ENCODE results near the gene PIGO. TPM values are rescaled to one million over a fixed set of nuclear protein-coding genes. Genes with fewer than 3 reads are reported as not detected.

The PIGO gene
- total RNA-seq, 2 experiments from 2014 or later: 30.8 to 31.4 TPM

GRCh38 chr9:35102769-35103659 lies 6.6 kb upstream of the PIGO start, which contains the start of gene STOML2:
Gene STOML2, minus strand, starts transcription at chr9:35103131. Its CDS starts 37 bp downstream, at chr9:35103094.
- ATAC-seq (ENCODE audit: low read depth): peak; percentile 96
- Mint-ChIP-seq H3K9me3 (no peaks in the 10 kb centered on the region), H3K27ac (peak within 1 kb of the TSS; percentile 95), H3K4me3 (peak within 1 kb of the TSS; percentile 81), H3K36me3 (peaks cover 26% of the 10 kb centered on the region), H3K27me3 (no peaks in the 10 kb centered on the region), H3K4me1 (peaks cover 31% of the 10 kb centered on the region)
- peak; percentile 85 for DNase-seq
- POLR2A ChIA-PET: interaction anchor here (1.0 to 4.5 kb wide), 7 partner anchors 9 to 456 kb away, joined by 3 to 47 read pairs (median 15); partner anchors contain the start of genes ATOSB, FANCG, GALT and VCP

DNA sequence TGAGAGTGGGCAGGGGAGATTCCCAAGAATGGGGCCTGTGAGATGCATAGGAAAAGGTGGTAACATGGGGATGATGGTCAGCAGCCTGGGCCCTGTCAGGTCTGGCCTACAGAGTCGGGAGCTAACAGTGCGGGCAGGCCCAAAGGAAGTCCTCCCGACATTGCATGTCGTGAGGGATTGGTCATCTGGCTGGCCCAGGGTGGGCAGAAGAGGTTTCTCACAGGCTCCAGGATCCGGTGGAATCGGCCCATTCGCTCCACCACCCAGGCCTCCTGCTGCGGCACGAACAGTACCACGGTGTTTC lies 6.0 kb upstream of the PIGO start:
- DNase-seq (no peak), ATAC-seq (ENCODE audit: low read depth) (peak; percentile 35)
- peak overlapping the region; percentile 95 for H3K27ac Mint-ChIP-seq
- H3K27me3 Mint-ChIP-seq: no peaks in the 10 kb centered on the region
- POLR2A ChIA-PET: interaction anchor here (1.0 to 4.5 kb wide), 6 partner anchors 9 to 30 kb away, joined by 3 to 47 read pairs (median 16); partner anchors contain the start of genes ATOSB, FANCG and VCP
- H3K9me3 Mint-ChIP-seq: no peaks in the 10 kb centered on the region
- H3K4me3 Mint-ChIP-seq: peak overlapping the region; percentile 81
- peaks cover 31% of the 10 kb centered on the region for H3K4me1 Mint-ChIP-seq
- peaks cover 26% of the 10 kb centered on the region for H3K36me3 Mint-ChIP-seq

DNA sequence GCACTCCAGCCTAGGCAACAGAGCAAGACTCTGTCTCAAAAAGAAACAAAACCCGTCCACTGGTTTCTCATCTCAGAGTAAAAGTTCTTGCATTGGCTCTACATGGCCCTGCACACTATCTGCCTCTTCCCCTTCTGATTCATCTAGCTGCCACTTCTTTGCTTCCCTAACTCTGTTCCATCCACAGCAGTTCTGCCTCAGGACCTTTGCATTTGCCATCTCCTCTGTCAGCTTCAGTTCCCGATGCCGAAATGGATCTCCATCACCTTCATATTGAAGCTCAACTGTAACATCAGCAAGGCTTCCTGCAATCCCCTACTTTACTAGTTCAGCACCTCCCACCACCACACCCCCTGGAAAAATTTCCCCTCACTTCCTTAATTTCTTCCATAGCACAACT lies 1.2 kb upstream of the PIGO start:
- no peak overlapping the region for H3K27ac Mint-ChIP-seq
- H3K4me1 Mint-ChIP-seq: peaks cover 39% of the 10 kb centered on the region
- no peak overlapping the region for H3K4me3 Mint-ChIP-seq
- POLR2A ChIA-PET: interaction anchor here (2.2 to 8.5 kb wide), 3 partner anchors 17 to 26 kb away, joined by 9 to 64 read pairs (median 19); partner anchors contain the start of genes FANCG and VCP
- no peaks in the 10 kb centered on the region for H3K27me3 Mint-ChIP-seq
- H3K9me3 Mint-ChIP-seq: no peaks in the 10 kb centered on the region
- DNase-seq (no peak), ATAC-seq (ENCODE audit: low read depth) (no peak)
- H3K36me3 Mint-ChIP-seq: peaks cover 17% of the 10 kb centered on the region

GRCh38 chr9:35091536-35091935 lies 4.9 kb downstream of the PIGO start:
- ATAC-seq (ENCODE audit: low read depth) (no peak), DNase-seq (no peak)
- H3K9me3 Mint-ChIP-seq: no peaks in the 10 kb centered on the region
- no peak overlapping the region for H3K4me3 Mint-ChIP-seq
- POLR2A ChIA-PET: interaction anchor here (0.8 to 8.5 kb wide), 2 partner anchors 12 kb away, joined by 3 to 64 read pairs; partner anchors contain the start of genes FANCG and STOML2
- H3K4me1 Mint-ChIP-seq: peaks cover 15% of the 10 kb centered on the region
- peaks cover 9% of the 10 kb centered on the region for H3K36me3 Mint-ChIP-seq
- H3K27ac Mint-ChIP-seq: no peak overlapping the region
- H3K27me3 Mint-ChIP-seq: no peaks in the 10 kb centered on the region

GRCh38 chr9:35089434-35089833 lies 7.0 kb downstream of the PIGO start:
- H3K27ac Mint-ChIP-seq: no peak overlapping the region
- POLR2A ChIA-PET: no interaction called here
- peaks cover 9% of the 10 kb centered on the region for H3K36me3 Mint-ChIP-seq
- DNase-seq: no peak
- no peaks in the 10 kb centered on the region for H3K9me3 Mint-ChIP-seq
- ATAC-seq (ENCODE audit: low read depth): no peak
- H3K4me3 Mint-ChIP-seq: no peak overlapping the region
- H3K4me1 Mint-ChIP-seq: peaks cover under 1% of the 10 kb centered on the region
- H3K27me3 Mint-ChIP-seq: no peaks in the 10 kb centered on the region

DNA sequence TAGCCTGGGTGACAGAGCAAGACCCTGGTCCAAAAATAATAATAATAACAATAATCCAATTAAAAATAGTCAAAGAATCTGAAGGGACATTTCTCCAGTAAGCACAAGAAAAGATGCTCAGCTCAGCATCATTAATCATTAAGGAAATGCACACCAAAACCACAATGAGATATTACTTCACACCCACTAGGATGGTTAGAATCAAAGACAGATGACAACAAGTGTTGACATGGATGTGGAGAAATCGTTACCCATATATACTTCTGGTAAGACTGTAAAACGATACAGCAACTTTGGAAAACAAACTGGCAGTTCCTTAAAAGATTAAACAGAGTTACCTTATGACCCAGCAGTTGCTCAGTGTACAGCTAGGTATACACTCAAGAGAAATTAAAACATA lies 11.3 kb downstream of the PIGO start:
- DNase-seq: no peak
- no peaks in the 10 kb centered on the region for H3K9me3 Mint-ChIP-seq
- peaks cover 4% of the 10 kb centered on the region for H3K36me3 Mint-ChIP-seq
- no peak overlapping the region for H3K4me3 Mint-ChIP-seq
- no peak overlapping the region for H3K27ac Mint-ChIP-seq
- H3K27me3 Mint-ChIP-seq: no peaks in the 10 kb centered on the region
- ATAC-seq (ENCODE audit: low read depth): no peak
- H3K4me1 Mint-ChIP-seq: peaks cover under 1% of the 10 kb centered on the region
- POLR2A ChIA-PET: interaction anchor here (0.8 kb wide), 1 partner anchor 13 kb away, joined by 3 read pairs; no protein-coding TSS in a partner anchor

- ATAC-seq (ENCODE audit: low read depth): peak; percentile 88
- POLR2A ChIA-PET: interaction anchor here (0.8 to 5.7 kb wide), 15 partner anchors 8 to 652 kb away, joined by 3 to 64 read pairs (median 6); partner anchors contain the start of genes ATOSB, CREB3, DNAJB5 and PIGO
- H3K36me3 Mint-ChIP-seq: peaks cover 15% of the 10 kb centered on the region
- DNase-seq: peak; percentile 87
- peak within 1 kb of the TSS; percentile 99 for H3K27ac Mint-ChIP-seq
- H3K4me1 Mint-ChIP-seq: peaks cover 22% of the 10 kb centered on the region
- no peaks in the 10 kb centered on the region for H3K27me3 Mint-ChIP-seq
- peak within 1 kb of the TSS; percentile 98 for H3K4me3 Mint-ChIP-seq
- H3K9me3 Mint-ChIP-seq: no peaks in the 10 kb centered on the region
These were observed 16.7 kb downstream of the PIGO start, which contains the start of gene FANCG for GRCh38 chr9:35079426-35080341. Gene FANCG, minus strand, starts transcription at chr9:35079942. Its CDS starts 418 bp downstream, at chr9:35079524.

- no peaks in the 10 kb centered on the region for H3K9me3 Mint-ChIP-seq
- POLR2A ChIA-PET: interaction anchor here (0.8 to 5.7 kb wide), 14 partner anchors 8 to 653 kb away, joined by 3 to 64 read pairs (median 9); partner anchors contain the start of genes ATOSB, CREB3, DNAJB5 and PIGO
- H3K4me1 Mint-ChIP-seq: peaks cover 22% of the 10 kb centered on the region
- H3K27ac Mint-ChIP-seq: peak overlapping the region; percentile 99
- peak overlapping the region; percentile 98 for H3K4me3 Mint-ChIP-seq
- no peak for ATAC-seq (ENCODE audit: low read depth)
- DNase-seq: no peak
- no peaks in the 10 kb centered on the region for H3K27me3 Mint-ChIP-seq
- peaks cover 20% of the 10 kb centered on the region for H3K36me3 Mint-ChIP-seq
These were observed 17.4 kb downstream of the PIGO start for GRCh38 chr9:35079041-35079425.

DNA sequence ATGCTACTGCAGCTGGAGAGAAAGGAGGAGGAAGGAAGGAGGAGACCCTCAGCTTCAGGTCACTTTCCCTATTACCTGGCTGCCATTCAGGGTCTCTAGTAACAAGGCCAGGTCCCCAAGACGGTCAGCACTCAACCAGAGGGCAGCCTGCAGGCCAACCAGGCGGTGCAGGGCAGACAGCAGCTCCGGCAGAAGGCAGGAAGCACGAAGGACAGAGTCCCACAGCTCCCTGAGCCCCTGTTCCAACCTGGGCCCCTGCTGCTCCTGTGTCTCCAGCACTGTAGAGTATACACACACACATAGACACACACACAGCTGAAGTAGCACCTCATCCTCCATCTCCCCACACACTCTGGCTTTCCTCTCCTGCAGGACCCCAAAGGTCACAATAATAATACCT lies 18.3 kb downstream of the PIGO start:
- H3K36me3 Mint-ChIP-seq: peaks cover 20% of the 10 kb centered on the region
- H3K27me3 Mint-ChIP-seq: no peaks in the 10 kb centered on the region
- POLR2A ChIA-PET: interaction anchor here (4.3 to 5.7 kb wide), 2 partner anchors 16 to 25 kb away, joined by 34 to 64 read pairs; partner anchors contain the start of genes PIGO and STOML2
- H3K4me3 Mint-ChIP-seq: peak overlapping the region; percentile 98
- peaks cover 22% of the 10 kb centered on the region for H3K4me1 Mint-ChIP-seq
- H3K9me3 Mint-ChIP-seq: no peaks in the 10 kb centered on the region
- peak overlapping the region; percentile 99 for H3K27ac Mint-ChIP-seq
- no peak for ATAC-seq (ENCODE audit: low read depth)
- no peak for DNase-seq

GRCh38 chr9:35076848-35077247 lies 19.5 kb downstream of the PIGO start:
- no peak for DNase-seq
- Mint-ChIP-seq H3K4me1 (peaks cover 28% of the 10 kb centered on the region), H3K4me3 (no peak overlapping the region), H3K27me3 (no peaks in the 10 kb centered on the region), H3K36me3 (peaks cover 25% of the 10 kb centered on the region), H3K27ac (no peak overlapping the region), H3K9me3 (no peaks in the 10 kb centered on the region)
- no peak for ATAC-seq (ENCODE audit: low read depth)
- POLR2A ChIA-PET: interaction anchor here (0.9 to 5.7 kb wide), 2 partner anchors 17 to 88 kb away, joined by 3 to 64 read pairs; partner anchors contain the start of gene PIGO

GRCh38 chr9:35075358-35075757 lies 21.0 kb downstream of the PIGO start:
- Mint-ChIP-seq H3K27ac (no peak overlapping the region), H3K9me3 (no peaks in the 10 kb centered on the region), H3K27me3 (no peaks in the 10 kb centered on the region), H3K4me3 (no peak overlapping the region), H3K4me1 (peaks cover 33% of the 10 kb centered on the region), H3K36me3 (peaks cover 32% of the 10 kb centered on the region)
- ATAC-seq (ENCODE audit: low read depth) (no peak), DNase-seq (no peak)
- POLR2A ChIA-PET: no interaction called here

DNA sequence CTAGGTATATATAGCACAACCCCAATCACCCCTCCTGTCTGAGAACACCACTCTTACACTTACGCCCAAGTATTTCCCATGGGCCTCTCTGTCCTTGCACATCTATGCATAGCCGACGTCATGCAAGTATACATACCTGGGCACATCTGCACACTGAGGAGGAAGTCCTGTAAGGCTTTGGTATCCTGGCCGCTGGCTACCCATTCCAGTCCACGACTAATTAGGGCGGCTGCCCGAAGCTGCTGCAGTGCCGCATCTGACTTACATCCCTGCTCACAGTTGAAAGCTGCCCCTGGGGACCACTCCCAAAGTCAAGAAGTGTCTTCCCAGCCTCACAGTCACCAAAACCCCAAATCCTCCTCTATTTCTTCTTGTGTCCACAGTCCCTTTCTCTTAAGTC lies 21.6 kb downstream of the PIGO start:
- DNase-seq (no peak), ATAC-seq (ENCODE audit: low read depth) (no peak)
- POLR2A ChIA-PET: no interaction called here
- Mint-ChIP-seq H3K27me3 (no peaks in the 10 kb centered on the region), H3K36me3 (peaks cover 36% of the 10 kb centered on the region), H3K4me3 (no peak overlapping the region), H3K27ac (no peak overlapping the region), H3K9me3 (no peaks in the 10 kb centered on the region), H3K4me1 (peaks cover 34% of the 10 kb centered on the region)

DNA sequence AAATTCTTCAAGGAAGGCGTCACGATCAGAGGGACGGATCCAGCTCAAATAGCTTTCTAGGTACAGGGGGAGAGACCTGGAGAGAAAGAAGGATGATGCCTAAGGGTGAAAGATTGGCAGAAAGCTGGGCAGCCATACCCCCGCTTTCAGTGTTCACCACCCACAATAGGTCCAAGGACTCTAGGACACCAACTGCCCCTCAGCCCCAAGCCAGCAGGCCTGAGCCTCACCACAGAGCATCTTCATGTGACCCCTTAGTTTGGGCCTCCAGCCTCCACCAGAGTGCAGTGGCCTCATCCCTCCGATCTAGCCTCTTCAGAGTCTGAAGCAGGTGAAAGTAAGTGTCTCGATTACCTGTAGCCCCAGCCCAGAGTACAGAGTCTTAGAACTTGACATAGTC lies 22.2 kb downstream of the PIGO start:
- ATAC-seq (ENCODE audit: low read depth): no peak
- H3K27me3 Mint-ChIP-seq: no peaks in the 10 kb centered on the region
- peak overlapping the region; percentile 12 for H3K27ac Mint-ChIP-seq
- POLR2A ChIA-PET: no interaction called here
- no peaks in the 10 kb centered on the region for H3K9me3 Mint-ChIP-seq
- peaks cover 36% of the 10 kb centered on the region for H3K36me3 Mint-ChIP-seq
- H3K4me1 Mint-ChIP-seq: peaks cover 35% of the 10 kb centered on the region
- H3K4me3 Mint-ChIP-seq: no peak overlapping the region
- DNase-seq: no peak

Data from activated naive CD8-positive, alpha-beta T cell treated with anti-CD3 and anti-CD28 coated beads, Interleukin-2, amount 10 ng/mL, durations not matched to agents 7 days and 5 days (primary cell).